GM04504 (cell line): ENCODE measurements around the gene CSNK1G3.

Experiments used
- DNase-seq: peaks from one replicate; pipeline ENCODE4 v3.0.0-alpha.2; 2012; ENCODE audit warnings: low read depth

The CSNK1G3 gene

GRCh38 chr5:123514615-123515355 is 2.8 kb downstream of the CSNK1G3 start:
- no peak for DNase-seq

- DNase-seq = no peak
Observed at GRCh38 chr5:123515904-123516303, 3.9 kb downstream of the CSNK1G3 start.

GRCh38 chr5:123517476-123517875 is 5.5 kb downstream of the CSNK1G3 start:
- DNase-seq = no peak

- DNase-seq = no peak
Observed at GRCh38 chr5:123518111-123518510, 6.1 kb downstream of the CSNK1G3 start.

- no peak for DNase-seq
Observed at GRCh38 chr5:123520677-123521247, 8.8 kb downstream of the CSNK1G3 start.

- no peak for DNase-seq
Observed at GRCh38 chr5:123524146-123524545, 12.2 kb downstream of the CSNK1G3 start.

GRCh38 chr5:123527190-123527589 is 15.2 kb downstream of the CSNK1G3 start:
- DNase-seq = no peak

- DNase-seq = no peak
Observed at GRCh38 chr5:123528065-123528464, 16.1 kb downstream of the CSNK1G3 start.

- DNase-seq = no peak
Observed at GRCh38 chr5:123528878-123529277, 16.9 kb downstream of the CSNK1G3 start.

- DNase-seq = no peak
Observed at GRCh38 chr5:123530728-123531127, 18.8 kb downstream of the CSNK1G3 start.

GRCh38 chr5:123535648-123536047 is 23.7 kb downstream of the CSNK1G3 start:
- no peak for DNase-seq

GRCh38 chr5:123537256-123537655 is 25.3 kb downstream of the CSNK1G3 start:
- DNase-seq = no peak

- DNase-seq = no peak
Observed at GRCh38 chr5:123537845-123538244, 25.9 kb downstream of the CSNK1G3 start.

GRCh38 chr5:123538670-123539459 is 26.9 kb downstream of the CSNK1G3 start:
- DNase-seq = no peak

- no peak for DNase-seq
Observed at GRCh38 chr5:123540534-123540933, 28.6 kb downstream of the CSNK1G3 start.

GRCh38 chr5:123543438-123543837 is 31.5 kb downstream of the CSNK1G3 start:
- no peak for DNase-seq

- no peak for DNase-seq
Observed at GRCh38 chr5:123545506-123545905, 33.5 kb downstream of the CSNK1G3 start.

GRCh38 chr5:123546657-123547056 is 34.7 kb downstream of the CSNK1G3 start:
- DNase-seq = no peak

- DNase-seq = no peak
Observed at GRCh38 chr5:123549256-123549904, 37.4 kb downstream of the CSNK1G3 start.

- DNase-seq = no peak
Observed at GRCh38 chr5:123554601-123555000, 42.6 kb downstream of the CSNK1G3 start.

GRCh38 chr5:123557907-123558306 is 45.9 kb downstream of the CSNK1G3 start:
- DNase-seq = no peak

- no peak for DNase-seq
Observed at GRCh38 chr5:123558762-123559433, 46.9 kb downstream of the CSNK1G3 start.
